Motor neuron (in vitro differentiated cells): ENCODE measurements around the gene RPS6KA4. TPM values are rescaled to one million over a fixed set of nuclear protein-coding genes. Genes with fewer than 3 reads are reported as not detected.

Experiments
- ATAC-seq, 8 experiments: fragments of 200-7000 bp; cut with Tn5 transposase; replicated peaks in 6 of 8; 2 replicates each; pipeline ENCODE4 v1.8.0; 2021; ENCODE audit warnings: mild to moderate bottlenecking in 8 of 8, moderate library complexity in 8 of 8
- H3K27ac ChIP-seq, 2 donors: fragments of 250-450 bp; sonication (Bioruptor Pico); 2 replicates each; pipeline ENCODE4 v1.9.0; 2021; ENCODE audit warnings: antibody characterized with exemption in 2 of 2, mild to moderate bottlenecking in 2 of 2, moderate library complexity in 1 of 2
- H3K4me1 ChIP-seq, 2 donors: fragments of 250-450 bp; sonication (Bioruptor Pico); replicated peaks in 1 of 2; 2 replicates each; pipeline ENCODE4 v1.6.1; 2021; ENCODE audit warnings: antibody characterized with exemption in 2 of 2, mild to moderate bottlenecking in 2 of 2, moderate library complexity in 1 of 2
- H3K4me3 ChIP-seq, 5 donors: fragments of 250-450 bp; sonication (Bioruptor Pico); 2 replicates each; pipeline ENCODE4 v1.9.0; 2021; ENCODE audit warnings: antibody characterized with exemption in 5 of 5, mild to moderate bottlenecking in 5 of 5, moderate library complexity in 4 of 5
- WGBS, 10 experiments: fragments of 450-650 bp; shearing (Covaris generic); methylation state at CpG; one replicate each; pipeline ENCODE4 v1.0.0; 2022; 5-methylcytosine and 5-hydroxymethylcytosine counted together
- in situ Hi-C, 9 experiments: fragments of 400-800 bp; cut with MboI; loops; one replicate each; pipeline ENCODE4 v1.15.0; 2021; ENCODE audit warnings: low sequenced_read_pairs in 9 of 9, low pct_unique_long_range_greater_than_20kb in 2 of 9; ENCODE audit not compliant: unreplicated experiment in 9 of 9
- total RNA-seq, 8 experiments: library from RNA; unstranded; fragments of 300-600 nt; gene quantifications; 2 replicates each; pipeline versions ENCODE4 v1.2.3 to v1.2.4, GENCODE V29; 2022

The RPS6KA4 gene
- total RNA-seq, 8 experiments from 2014 or later = 5.0 to 48.1 (median 12.3) TPM

DNA sequence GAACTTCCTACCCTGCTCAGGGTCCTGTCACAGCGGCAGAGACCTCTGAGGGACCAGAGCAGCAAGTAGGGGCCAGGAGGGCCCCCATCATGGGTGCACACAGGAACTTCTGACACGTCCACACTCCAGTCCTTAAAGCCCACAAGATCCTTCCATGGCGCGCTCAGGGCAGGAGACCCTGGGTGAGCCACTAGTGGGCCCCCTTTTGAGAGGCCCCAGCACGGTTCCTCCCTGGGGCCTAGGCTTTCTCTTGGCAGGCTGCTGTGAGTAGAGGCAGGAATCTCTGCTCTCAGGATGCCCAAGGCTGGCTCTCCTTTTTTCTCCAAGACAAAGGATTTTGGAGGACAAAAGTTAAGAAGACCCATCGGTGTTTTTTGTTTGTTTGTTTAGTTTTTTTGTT lies 22.4 kb downstream of the RPS6KA4 start:
- 0 to 100% (median 87%) methylated on average over 1 to 5 of the region's 6 CpGs; no CpG with 5 or more reads in 3 of the 10 experiments for WGBS, 10 experiments
- Histone ChIP-seq H3K4me3 (no peak overlapping the region), H3K4me1 (peaks cover 4 to 10% of the 10 kb centered on the region in 2 donors), H3K27ac (no peak overlapping the region)
- in situ Hi-C loops = no loop called here
- no peak for ATAC-seq

DNA sequence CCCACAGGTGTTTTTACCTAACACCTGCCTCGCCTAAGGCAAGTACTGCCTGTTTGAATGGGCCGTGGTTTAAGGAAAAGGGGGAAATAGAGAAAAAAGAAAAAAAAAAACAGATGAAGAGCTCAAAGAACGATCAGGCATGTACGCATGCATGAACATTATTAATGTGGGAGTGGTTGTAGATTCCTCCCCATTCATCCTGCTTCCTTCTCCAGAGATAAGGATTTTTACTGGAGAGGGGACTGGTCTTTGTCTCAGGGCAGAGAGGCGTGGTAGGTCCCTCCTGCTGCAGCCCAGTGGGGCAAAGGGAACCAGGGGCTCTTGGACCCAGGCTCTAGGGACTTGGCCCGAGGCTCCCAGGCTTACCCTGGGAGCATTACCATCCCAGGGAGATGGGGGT lies 23.1 kb downstream of the RPS6KA4 start:
- Histone ChIP-seq H3K4me3 (no peak overlapping the region), H3K27ac (no peak overlapping the region), H3K4me1 (peaks cover 4 to 10% of the 10 kb centered on the region in 2 donors)
- 53 to 100% (median 94%) methylated on average over 1 to 4 of the region's 6 CpGs; no CpG with 5 or more reads in 2 of the 10 experiments for WGBS, 10 experiments
- peak in 2 of 8 experiments; percentile 20 to 51 for ATAC-seq
- in situ Hi-C loops = no loop called here

DNA sequence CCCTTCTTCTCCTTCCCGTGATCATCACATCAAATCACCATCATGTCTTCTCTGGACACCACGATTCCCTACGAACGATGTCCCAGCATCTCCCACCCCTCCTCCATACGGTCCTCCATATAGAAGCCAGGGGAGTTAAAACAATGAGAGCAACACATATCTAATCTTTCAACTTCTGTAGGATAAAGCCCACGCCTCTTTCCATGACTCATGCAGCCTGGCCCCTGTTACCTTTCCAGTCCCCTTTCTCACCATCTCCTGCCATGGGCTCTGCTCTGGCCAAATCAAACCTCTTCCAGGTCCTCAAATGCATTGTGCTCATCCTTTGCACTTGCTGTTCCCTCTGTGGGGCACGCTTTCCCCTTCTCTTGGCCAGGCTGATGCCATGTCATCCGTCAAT lies 23.6 kb downstream of the RPS6KA4 start:
- WGBS, 10 experiments = 40 to 91% (median 83%) methylated on average over 1 to 7 of the region's 8 CpGs; no CpG with 5 or more reads in 3 of the 10 experiments
- Histone ChIP-seq H3K4me1 (peaks cover 4 to 10% of the 10 kb centered on the region in 2 donors), H3K4me3 (no peak overlapping the region), H3K27ac (no peak overlapping the region)
- no peak for ATAC-seq
- in situ Hi-C loops = no loop called here

DNA sequence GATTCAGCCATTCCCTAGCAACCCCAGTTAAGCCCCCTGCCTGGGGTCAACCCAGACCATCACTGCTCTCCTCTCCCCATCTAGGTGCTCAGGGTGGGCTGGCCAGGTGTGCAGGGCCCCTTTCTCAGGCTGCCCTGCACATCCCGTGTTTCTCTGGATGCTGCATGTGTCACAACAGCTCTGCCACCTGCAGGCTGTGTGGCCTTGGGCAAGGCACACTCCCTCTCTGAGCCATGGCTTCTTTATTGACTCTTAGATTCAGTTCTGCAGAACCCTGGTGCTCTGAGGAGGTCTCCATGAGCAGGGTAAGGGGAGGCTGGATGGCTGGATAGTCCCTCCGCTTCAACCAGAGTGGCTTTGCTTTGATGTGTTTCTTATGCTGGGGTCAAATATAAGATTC lies 24.6 kb downstream of the RPS6KA4 start:
- ATAC-seq = no peak
- 43 to 90% (median 88%) methylated on average over 1 of the region's 2 CpGs; no CpG with 5 or more reads in 5 of the 10 experiments for WGBS, 10 experiments
- in situ Hi-C loops = no loop called here
- Histone ChIP-seq H3K4me3 (no peak overlapping the region), H3K27ac (no peak overlapping the region), H3K4me1 (peaks cover 4% of the 10 kb centered on the region in 2 donors)

DNA sequence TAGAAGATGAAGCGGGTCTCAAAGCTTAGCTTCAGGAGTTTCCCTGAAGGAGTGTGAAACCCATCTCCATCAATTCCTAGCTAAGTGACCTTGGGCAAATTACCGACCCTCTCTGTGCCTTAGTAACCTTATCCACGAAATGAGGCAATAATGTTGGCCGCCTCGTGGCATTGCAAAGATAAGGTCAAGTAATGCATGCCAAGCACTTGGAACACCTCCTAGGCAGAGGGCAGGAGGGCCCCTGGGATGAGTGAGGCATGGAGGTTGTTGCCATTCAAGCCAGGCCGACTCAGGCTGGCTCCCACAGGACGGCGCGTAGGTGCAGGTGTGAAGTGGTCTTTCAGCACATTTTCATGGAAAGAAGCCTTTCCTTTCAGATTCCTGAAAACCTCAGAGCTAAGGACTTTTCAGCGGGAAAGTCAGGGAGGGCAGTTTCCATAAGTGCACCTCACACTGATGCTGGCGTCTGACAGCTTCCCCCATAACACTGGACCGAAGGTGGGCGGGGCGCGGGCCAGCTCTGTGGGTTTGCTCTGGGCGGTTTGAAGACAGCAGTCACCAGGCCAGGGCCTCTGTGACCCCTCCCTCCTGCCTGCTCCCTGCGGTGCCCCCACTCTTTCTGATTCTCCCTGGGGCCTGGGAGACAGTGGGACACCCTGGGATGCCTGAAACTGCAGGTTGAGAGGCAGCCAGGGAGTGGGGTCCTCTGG lies 25.2 kb downstream of the RPS6KA4 start:
- 31 to 81% (median 56%) methylated on average over 1 to 8 of the region's 17 CpGs for WGBS, 10 experiments
- no peak overlapping the region for H3K4me3 ChIP-seq
- ATAC-seq = peak in 2 of 8 experiments; percentile 16 to 25
- no peak overlapping the region for H3K27ac ChIP-seq
- in situ Hi-C loops = no loop called here
- H3K4me1 ChIP-seq = peaks cover 0 to 4% of the 10 kb centered on the region in 2 donors

DNA sequence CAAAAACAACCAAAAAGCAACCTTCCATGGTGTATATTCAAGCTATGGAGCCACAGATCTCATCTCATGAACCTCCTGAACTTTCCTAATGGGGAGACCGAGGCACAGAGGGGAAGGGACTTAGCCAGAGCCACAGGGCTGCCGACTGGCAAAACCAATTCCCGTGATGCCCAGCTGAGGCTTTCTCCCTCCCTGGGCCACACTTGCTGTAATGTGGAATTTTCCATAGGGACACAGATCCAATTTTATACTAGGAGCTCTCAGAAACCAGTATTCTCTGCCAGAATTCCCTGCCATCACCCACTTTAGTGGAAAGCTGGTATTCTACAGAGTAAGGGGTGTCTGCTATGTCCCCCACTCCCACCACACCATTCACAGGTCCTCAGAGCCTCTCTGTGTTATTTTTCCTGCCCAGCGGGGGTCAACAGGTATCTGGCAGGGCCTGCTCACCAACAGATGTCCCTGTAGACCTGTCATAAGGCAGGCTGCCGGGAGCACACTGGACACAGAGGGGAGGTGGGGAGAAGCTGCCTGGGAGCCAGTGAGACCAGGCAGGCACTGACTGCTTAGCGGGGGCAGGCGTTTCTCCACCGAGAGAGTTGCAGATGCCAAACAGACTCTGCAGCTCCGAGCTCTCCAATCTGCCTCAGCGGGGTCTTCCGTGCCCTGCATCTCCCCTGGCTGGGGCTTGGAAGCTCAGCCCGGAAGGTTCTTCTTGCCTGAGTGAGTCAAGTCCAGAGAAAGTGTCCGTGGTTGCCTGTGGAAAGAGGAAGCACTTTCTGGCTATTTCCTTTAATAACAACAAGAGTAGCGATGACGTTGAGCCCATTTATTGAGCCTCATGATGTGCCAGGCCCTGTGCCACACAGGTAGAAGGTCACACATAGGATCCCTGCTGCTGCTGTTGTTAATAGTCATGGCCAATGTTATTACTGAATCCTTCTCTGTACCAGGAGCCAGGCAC lies 26.3 kb downstream of the RPS6KA4 start:
- in situ Hi-C loops = no loop called here
- Histone ChIP-seq H3K4me1 (peaks cover 0 to 4% of the 10 kb centered on the region in 2 donors), H3K27ac (no peak overlapping the region), H3K4me3 (no peak overlapping the region)
- ATAC-seq = peak in 5 of 8 experiments; percentile 22 to 59 (median 56)
- WGBS, 10 experiments = 40 to 86% (median 76%) methylated on average over 1 to 11 of the region's 15 CpGs; no CpG with 5 or more reads in 3 of the 10 experiments

DNA sequence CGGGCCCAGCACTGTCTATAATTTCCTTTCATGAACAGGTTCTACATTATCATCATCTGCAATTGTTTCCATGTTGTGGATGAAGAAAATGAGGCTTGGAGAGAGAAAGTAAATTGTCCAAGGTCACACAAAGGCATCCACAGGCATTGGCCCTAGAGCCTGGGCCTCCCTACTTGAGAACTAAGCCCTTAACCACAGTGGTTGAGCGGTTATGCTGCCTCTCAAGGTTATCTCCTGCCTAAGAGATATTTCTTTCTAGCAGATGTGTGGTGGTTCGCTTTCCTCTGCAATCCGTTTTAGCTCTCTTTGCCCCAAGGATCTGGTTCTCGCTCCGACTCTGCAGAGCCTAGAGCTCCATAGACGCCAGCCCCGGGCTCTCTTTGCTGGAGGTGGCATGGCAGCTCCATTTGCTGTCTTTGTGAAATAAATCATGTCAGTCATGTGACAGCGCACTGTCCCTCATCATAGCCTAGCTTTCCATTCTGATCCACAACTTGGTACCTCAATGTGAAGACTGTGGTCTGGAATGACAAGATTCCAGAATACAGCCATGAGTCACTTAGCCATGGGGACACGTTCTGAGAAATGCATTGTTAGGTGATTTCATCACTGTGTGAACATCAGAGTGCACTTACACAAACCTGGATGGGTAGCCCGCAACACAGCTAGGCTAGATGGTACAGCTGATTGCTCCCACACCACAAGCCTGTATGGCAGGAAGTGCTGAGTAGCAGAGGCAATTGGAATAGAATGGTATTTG lies 27.2 kb downstream of the RPS6KA4 start:
- in situ Hi-C loops = no loop called here
- H3K4me3 ChIP-seq = no peak overlapping the region
- no peak overlapping the region for H3K27ac ChIP-seq
- 0 to 100% (median 86%) methylated on average over 1 to 10 of the region's 11 CpGs; no CpG with 5 or more reads in 2 of the 10 experiments for WGBS, 10 experiments
- H3K4me1 ChIP-seq = no peaks in the 10 kb centered on the region
- peak in 5 of 8 experiments; percentile 11 to 67 (median 47) for ATAC-seq

DNA sequence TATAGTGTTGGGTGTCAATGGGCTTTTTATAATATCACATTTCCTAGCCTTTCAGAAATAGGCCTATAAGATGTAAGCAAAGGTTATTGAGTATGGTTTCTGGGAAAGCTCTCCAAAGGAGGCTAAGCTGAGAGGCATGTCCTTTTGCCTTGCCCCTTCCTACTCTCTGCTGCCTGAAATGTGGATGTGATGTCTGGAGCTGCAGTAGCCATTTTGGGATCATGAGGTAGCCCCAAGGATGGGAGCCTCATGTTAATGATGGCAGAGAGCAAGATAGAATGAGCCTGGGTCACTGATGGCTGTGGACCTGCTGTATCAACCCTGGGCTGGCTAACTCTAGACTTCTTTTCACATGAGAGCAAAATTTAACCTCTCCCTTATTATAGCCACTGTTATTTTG lies 29.0 kb downstream of the RPS6KA4 start:
- in situ Hi-C loops = no loop called here
- Histone ChIP-seq H3K4me3 (no peak overlapping the region), H3K4me1 (no peaks in the 10 kb centered on the region), H3K27ac (no peak overlapping the region)
- ATAC-seq = no peak

DNA sequence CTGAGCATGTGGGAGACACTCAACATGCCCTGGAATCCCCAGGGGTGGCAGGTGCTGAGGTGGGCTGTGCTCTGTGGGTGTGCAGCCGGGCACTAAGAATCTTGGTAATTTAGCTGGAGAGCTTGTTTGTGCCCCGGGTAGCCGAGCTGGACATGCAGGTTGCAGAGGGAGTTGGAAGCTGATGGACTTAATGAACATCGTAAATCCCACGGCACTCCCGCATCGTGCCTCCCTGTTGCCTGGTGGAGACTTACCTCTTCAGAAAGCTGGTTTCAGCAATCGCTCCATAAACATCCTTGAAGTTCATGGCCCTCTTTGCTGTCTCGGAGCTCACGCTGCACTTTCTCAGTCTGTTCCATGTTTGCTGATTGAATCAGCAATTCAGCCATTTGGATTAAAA lies 29.9 kb downstream of the RPS6KA4 start:
- H3K4me3 ChIP-seq = no peak overlapping the region
- 0 to 89% (median 40%) methylated on average over 1 to 8 of the region's 10 CpGs; no CpG with 5 or more reads in 3 of the 10 experiments for WGBS, 10 experiments
- in situ Hi-C loops = no loop called here
- no peak overlapping the region for H3K27ac ChIP-seq
- ATAC-seq = no peak
- H3K4me1 ChIP-seq = no peaks in the 10 kb centered on the region

DNA sequence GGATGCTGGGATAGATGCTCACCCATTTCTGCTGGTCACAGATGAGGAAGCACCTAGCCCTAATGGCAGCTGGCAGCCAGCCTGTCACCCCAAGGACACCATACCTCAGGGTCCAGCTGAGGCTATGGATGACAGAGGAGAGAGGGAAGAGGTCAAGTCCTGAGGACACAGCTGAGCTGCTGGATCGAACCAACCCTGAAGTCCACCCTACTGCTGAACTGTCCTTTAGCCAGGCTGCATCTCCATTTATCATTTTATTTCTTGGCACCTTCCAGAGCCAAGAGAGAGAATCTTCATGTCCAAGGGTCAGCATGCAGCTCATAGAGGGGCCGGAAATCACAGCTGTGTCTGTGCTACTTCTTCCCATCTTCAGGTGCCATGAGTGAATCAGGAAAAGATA lies 30.9 kb downstream of the RPS6KA4 start:
- Histone ChIP-seq H3K4me3 (no peak overlapping the region), H3K27ac (no peak overlapping the region), H3K4me1 (no peaks in the 10 kb centered on the region)
- WGBS, 10 experiments = 25 to 100% (median 86%) methylated on average over 1 to 2 of the region's 2 CpGs; no CpG with 5 or more reads in 3 of the 10 experiments
- no peak for ATAC-seq
- in situ Hi-C loops = no loop called here

DNA sequence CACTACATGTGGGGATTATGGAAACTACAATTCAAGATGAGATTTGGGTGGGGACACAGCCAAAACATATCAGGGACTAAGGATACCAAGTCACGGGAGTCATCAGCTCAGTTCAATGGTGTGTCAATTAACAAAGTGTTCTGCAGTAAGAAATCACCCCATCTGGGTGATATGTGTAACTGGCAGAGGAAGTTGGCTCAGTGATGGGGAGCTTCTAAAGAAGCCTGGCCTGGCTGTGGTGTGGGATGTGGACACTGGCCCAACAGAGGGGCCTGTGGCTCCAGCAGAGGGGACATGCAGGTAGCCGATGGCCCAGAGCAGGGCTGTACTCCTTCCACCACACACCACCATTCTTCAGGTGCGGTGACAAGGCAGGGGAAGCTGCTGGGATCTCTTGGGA lies 31.6 kb downstream of the RPS6KA4 start:
- Histone ChIP-seq H3K4me1 (peaks cover 2 to 3% of the 10 kb centered on the region in 2 donors), H3K27ac (no peak overlapping the region), H3K4me3 (no peak overlapping the region)
- no peak for ATAC-seq
- in situ Hi-C loops = no loop called here
- 17 to 100% (median 90%) methylated on average over 1 to 2 of the region's 3 CpGs; no CpG with 5 or more reads in 4 of the 10 experiments for WGBS, 10 experiments

DNA sequence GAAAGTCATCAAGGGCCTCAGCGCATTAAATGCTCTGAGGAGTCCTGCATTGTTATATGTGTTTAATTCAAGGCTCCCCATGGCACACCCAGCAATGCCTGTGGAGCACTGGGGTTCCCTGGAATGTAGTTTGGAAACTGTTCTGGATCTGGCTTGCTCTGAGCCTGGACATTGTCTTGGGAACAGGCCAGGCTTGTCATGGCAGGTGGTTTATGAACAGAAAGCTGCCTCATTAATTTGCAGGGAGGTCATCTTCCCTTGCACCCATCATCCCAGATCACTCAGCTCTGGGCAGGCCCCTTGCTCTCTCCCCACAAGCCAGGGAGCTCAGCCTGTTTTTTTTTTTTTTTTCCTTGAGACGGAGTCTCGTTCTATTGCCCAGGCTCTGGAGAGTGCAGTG lies 32.9 kb downstream of the RPS6KA4 start:
- Histone ChIP-seq H3K27ac (no peak overlapping the region), H3K4me3 (no peak overlapping the region), H3K4me1 (peaks cover 11 to 14% of the 10 kb centered on the region in 2 donors)
- in situ Hi-C loops = no loop called here
- ATAC-seq = no peak
- 90 to 100% (median 100%) methylated on average over 1 to 2 of the region's 3 CpGs; no CpG with 5 or more reads in 7 of the 10 experiments for WGBS, 10 experiments
